Glutamatergic neuron (in vitro differentiated cells): ENCODE results near the gene ESR1. TPM values are rescaled to one million over a fixed set of nuclear protein-coding genes. Genes with fewer than 3 reads are reported as not detected.

Experiments
- DNase-seq: peaks from one replicate; pipeline ENCODE4 v3.0.0; 2022
- H3K27ac Mint-ChIP-seq: one replicate; pipeline ENCODE4 v1.8.0; 2020; ENCODE audit warnings: mild to moderate bottlenecking, mixed read lengths, inconsistent platforms; ENCODE audit not compliant: unreplicated experiment
- H3K27me3 Mint-ChIP-seq: one replicate; pipeline ENCODE4 v1.8.0; 2020; ENCODE audit warnings: mild to moderate bottlenecking, moderate library complexity, mixed read lengths, inconsistent platforms; ENCODE audit not compliant: unreplicated experiment
- H3K36me3 Mint-ChIP-seq: one replicate; pipeline ENCODE4 v1.8.0; 2020; ENCODE audit warnings: mild to moderate bottlenecking, mixed read lengths, inconsistent platforms; ENCODE audit not compliant: unreplicated experiment
- H3K4me1 Mint-ChIP-seq: one replicate; pipeline ENCODE4 v1.8.0; 2020; ENCODE audit warnings: mild to moderate bottlenecking, low read depth, mixed read lengths, inconsistent platforms; ENCODE audit not compliant: unreplicated experiment
- H3K4me3 Mint-ChIP-seq: one replicate; pipeline ENCODE4 v1.8.0; 2020; ENCODE audit warnings: mild to moderate bottlenecking, mixed read lengths, inconsistent platforms; ENCODE audit not compliant: unreplicated experiment
- H3K9me3 Mint-ChIP-seq: one replicate; pipeline ENCODE4 v1.8.0; 2020; ENCODE audit warnings: mild to moderate bottlenecking, moderate library complexity, mixed read lengths, inconsistent platforms; ENCODE audit not compliant: unreplicated experiment
- CTCF ChIP-seq: fragments of 200-600 bp; sonication (generic); IDR thresholded peaks from one replicate; pipeline ENCODE4 v1.5.0; 2021; ENCODE audit not compliant: partially characterized antibody, unreplicated experiment
- total RNA-seq: library from RNA; stranded (reverse); fragmentation: NEBNext Ultra II Directional; extraction: Animal tissue kit (Norgen Biotek cat#: 25700); gene quantifications from one replicate; pipeline ENCODE4 v1.2.1, GENCODE V29; 2021; ENCODE audit not compliant: unreplicated experiment

Gene ESR1
- total RNA-seq, 1 donor from 2014 or later = not detected

GRCh38 chr6:152054441-152054840, 247.0 kb downstream of the ESR1 start:
- H3K4me1 Mint-ChIP-seq = no peaks in the 10 kb centered on the region
- H3K27ac Mint-ChIP-seq = no peak overlapping the region
- no peak overlapping the region for H3K4me3 Mint-ChIP-seq
- H3K9me3 Mint-ChIP-seq = no peaks in the 10 kb centered on the region
- H3K36me3 Mint-ChIP-seq = no peaks in the 10 kb centered on the region
- no peak for TF ChIP-seq CTCF
- H3K27me3 Mint-ChIP-seq = no peaks in the 10 kb centered on the region
- no peak for DNase-seq

- Mint-ChIP-seq H3K4me1 (no peaks in the 10 kb centered on the region), H3K27ac (no peak overlapping the region), H3K36me3 (no peaks in the 10 kb centered on the region), H3K9me3 (no peaks in the 10 kb centered on the region), H3K27me3 (no peaks in the 10 kb centered on the region), H3K4me3 (no peak overlapping the region)
- TF ChIP-seq CTCF = no peak
- DNase-seq = no peak
These were observed 248.0 kb downstream of the ESR1 start for GRCh38 chr6:152055517-152055916.

- no peak for DNase-seq
- Mint-ChIP-seq H3K27me3 (no peaks in the 10 kb centered on the region), H3K9me3 (no peaks in the 10 kb centered on the region), H3K4me1 (no peaks in the 10 kb centered on the region), H3K4me3 (no peak overlapping the region), H3K36me3 (no peaks in the 10 kb centered on the region), H3K27ac (no peak overlapping the region)
- no peak for TF ChIP-seq CTCF
These were observed 250.5 kb downstream of the ESR1 start for GRCh38 chr6:152057832-152058498.

GRCh38 chr6:152059909-152060308, 252.4 kb downstream of the ESR1 start:
- H3K4me3 Mint-ChIP-seq = no peak overlapping the region

More at GRCh38 chr6:152059909-152060308, 252.4 kb downstream of the ESR1 start:
- no peak for DNase-seq
- Mint-ChIP-seq H3K27me3 (no peaks in the 10 kb centered on the region), H3K27ac (no peak overlapping the region), H3K9me3 (no peaks in the 10 kb centered on the region), H3K36me3 (no peaks in the 10 kb centered on the region), H3K4me1 (no peaks in the 10 kb centered on the region)
- TF ChIP-seq CTCF = no peak
